ENCODE data around the gene GDPD3. TPM values are rescaled to one million over a fixed set of nuclear protein-coding genes. Genes with fewer than 3 reads are reported as not detected.

GDPD3 gene
- total RNA-seq, result 6.9 TPM

DNA sequence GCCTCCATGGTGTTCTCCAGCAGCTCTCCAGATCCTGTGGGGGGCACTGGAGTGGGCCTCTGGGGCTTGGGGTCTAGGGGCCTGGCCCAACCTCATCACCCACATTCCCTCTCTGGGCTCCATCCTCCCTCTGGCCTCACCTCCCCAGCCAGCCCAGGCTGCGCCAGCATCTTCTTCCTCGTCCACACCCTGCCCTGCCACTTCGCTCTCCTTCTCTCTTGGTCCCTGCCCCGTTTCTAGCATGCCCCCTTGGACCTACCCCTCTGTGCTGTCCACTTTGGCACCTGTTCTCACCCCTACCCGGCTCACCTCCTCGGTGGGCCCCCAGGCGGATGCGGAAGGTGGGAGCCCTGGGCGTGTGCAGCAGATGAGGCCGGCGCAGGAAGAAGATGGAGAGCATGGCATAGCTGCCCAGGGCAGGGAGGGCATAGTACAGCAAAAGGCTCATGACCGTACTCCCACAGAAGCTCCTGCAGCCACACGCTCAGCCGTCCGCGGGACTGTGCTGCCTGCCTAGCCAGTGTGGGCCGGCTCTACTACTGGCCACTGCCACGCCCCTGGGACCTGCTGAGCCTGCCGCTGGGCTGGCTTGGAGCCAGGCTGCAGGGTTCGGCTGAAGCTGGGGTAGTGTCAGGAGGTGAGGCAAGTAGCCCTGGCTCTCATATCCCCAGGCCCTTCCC, at the start of gene GDPD3:
GDPD3 (minus strand) TSS at position 507 of the 680 bp plus-strand sequence; CDS start at position 448, 59 bp downstream.
- Histone ChIP-seq H3K27ac (no peak within 1 kb of the TSS), H3K4me3 (no peak within 1 kb of the TSS), H3K27me3 (no peaks in the 10 kb centered on the region), H3K36me3 (peaks cover 0 to 70% of the 10 kb centered on the region in 2 donors), H3K9me3 (no peaks in the 10 kb centered on the region), H3K4me1 (peaks cover 18% of the 10 kb centered on the region)
- TF ChIP-seq, protein P1, sequence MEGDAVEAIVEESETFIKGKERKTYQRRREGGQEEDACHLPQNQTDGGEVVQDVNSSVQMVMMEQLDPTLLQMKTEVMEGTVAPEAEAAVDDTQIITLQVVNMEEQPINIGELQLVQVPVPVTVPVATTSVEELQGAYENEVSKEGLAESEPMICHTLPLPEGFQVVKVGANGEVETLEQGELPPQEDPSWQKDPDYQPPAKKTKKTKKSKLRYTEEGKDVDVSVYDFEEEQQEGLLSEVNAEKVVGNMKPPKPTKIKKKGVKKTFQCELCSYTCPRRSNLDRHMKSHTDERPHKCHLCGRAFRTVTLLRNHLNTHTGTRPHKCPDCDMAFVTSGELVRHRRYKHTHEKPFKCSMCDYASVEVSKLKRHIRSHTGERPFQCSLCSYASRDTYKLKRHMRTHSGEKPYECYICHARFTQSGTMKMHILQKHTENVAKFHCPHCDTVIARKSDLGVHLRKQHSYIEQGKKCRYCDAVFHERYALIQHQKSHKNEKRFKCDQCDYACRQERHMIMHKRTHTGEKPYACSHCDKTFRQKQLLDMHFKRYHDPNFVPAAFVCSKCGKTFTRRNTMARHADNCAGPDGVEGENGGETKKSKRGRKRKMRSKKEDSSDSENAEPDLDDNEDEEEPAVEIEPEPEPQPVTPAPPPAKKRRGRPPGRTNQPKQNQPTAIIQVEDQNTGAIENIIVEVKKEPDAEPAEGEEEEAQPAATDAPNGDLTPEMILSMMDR (IDR thresholded peaks at IDR 0.05), result no peak
- TF ChIP-seq POLR2AphosphoS5 (IDR thresholded peaks at IDR 0.05; ENCODE audit: insufficient read depth in 1 of 2, low read depth in 1 of 2), result peak in 1 of 2 donors; percentile 15
- intact Hi-C loops (cut with DNase I), result no loop called here
- DNase-seq (ENCODE audit: extremely low spot score in 2 of 2), result no peak

- Histone ChIP-seq H3K4me3 (no peak overlapping the region), H3K36me3 (no peaks in the 10 kb centered on the region), H3K9me3 (no peaks in the 10 kb centered on the region), H3K4me1 (no peaks in the 10 kb centered on the region), H3K27ac (no peak overlapping the region), H3K27me3 (no peaks in the 10 kb centered on the region)
- intact Hi-C loops (cut with DNase I), result no loop called here
- TF ChIP-seq POLR2A (IDR thresholded peaks at IDR 0.05) (no peak), POLR2AphosphoS5 (IDR thresholded peaks at IDR 0.05; ENCODE audit: insufficient read depth in 1 of 2, low read depth in 1 of 2) (no peak)
- TF ChIP-seq, protein P1 (IDR thresholded peaks at IDR 0.05), result no peak
- DNase-seq (ENCODE audit: extremely low spot score in 2 of 2), result no peak
Observed at GRCh38 chr16:30157214-30157613, 43.9 kb upstream of the GDPD3 start.

- intact Hi-C loops (cut with DNase I), result no loop called here
- Histone ChIP-seq H3K27me3 (no peaks in the 10 kb centered on the region), H3K9me3 (no peaks in the 10 kb centered on the region), H3K4me3 (no peak overlapping the region), H3K36me3 (no peaks in the 10 kb centered on the region), H3K27ac (no peak overlapping the region), H3K4me1 (no peaks in the 10 kb centered on the region)
- TF ChIP-seq POLR2A (IDR thresholded peaks at IDR 0.05) (no peak), POLR2AphosphoS5 (IDR thresholded peaks at IDR 0.05; ENCODE audit: insufficient read depth in 1 of 2, low read depth in 1 of 2) (no peak)
- TF ChIP-seq, protein P1 (IDR thresholded peaks at IDR 0.05), result no peak
- no peak for DNase-seq (ENCODE audit: extremely low spot score in 2 of 2)
Observed at GRCh38 chr16:30155188-30155587, 41.9 kb upstream of the GDPD3 start.

- no peaks in the 10 kb centered on the region for H3K4me1 ChIP-seq
- intact Hi-C loops (cut with DNase I), result no loop called here
- no peak for DNase-seq (ENCODE audit: extremely low spot score in 2 of 2)
- H3K36me3 ChIP-seq, result no peaks in the 10 kb centered on the region
- H3K27me3 ChIP-seq, result no peaks in the 10 kb centered on the region
- no peak overlapping the region for H3K4me3 ChIP-seq
- TF ChIP-seq, protein P1 (IDR thresholded peaks at IDR 0.05), result no peak
- TF ChIP-seq POLR2AphosphoS5 (IDR thresholded peaks at IDR 0.05; ENCODE audit: insufficient read depth in 1 of 2, low read depth in 1 of 2), result no peak
- no peaks in the 10 kb centered on the region for H3K9me3 ChIP-seq
- H3K27ac ChIP-seq, result no peak overlapping the region
Observed at GRCh38 chr16:30152517-30152916, 39.2 kb upstream of the GDPD3 start.

GRCh38 chr16:30151091-30151490, 37.8 kb upstream of the GDPD3 start:
- Histone ChIP-seq H3K27me3 (no peaks in the 10 kb centered on the region), H3K4me1 (no peaks in the 10 kb centered on the region), H3K9me3 (no peaks in the 10 kb centered on the region), H3K27ac (no peak overlapping the region), H3K36me3 (no peaks in the 10 kb centered on the region), H3K4me3 (no peak overlapping the region)
- TF ChIP-seq POLR2AphosphoS5 (IDR thresholded peaks at IDR 0.05; ENCODE audit: insufficient read depth in 1 of 2, low read depth in 1 of 2), result no peak
- TF ChIP-seq POLR2A (IDR thresholded peaks at IDR 0.05), result no peak
- TF ChIP-seq, protein P1 (IDR thresholded peaks at IDR 0.05), result no peak
- intact Hi-C loops (cut with DNase I), result no loop called here
- no peak for DNase-seq (ENCODE audit: extremely low spot score in 2 of 2)

Measured in vagina (tissue), 2 donors.